ENCODE data around the gene HSD17B11.
"Not testable (repeated sequence)": the region's sequence is repeated elsewhere in the genome, so short reads cannot be mapped to it uniquely, and the experiment has no call there.

The HSD17B11 gene

DNA sequence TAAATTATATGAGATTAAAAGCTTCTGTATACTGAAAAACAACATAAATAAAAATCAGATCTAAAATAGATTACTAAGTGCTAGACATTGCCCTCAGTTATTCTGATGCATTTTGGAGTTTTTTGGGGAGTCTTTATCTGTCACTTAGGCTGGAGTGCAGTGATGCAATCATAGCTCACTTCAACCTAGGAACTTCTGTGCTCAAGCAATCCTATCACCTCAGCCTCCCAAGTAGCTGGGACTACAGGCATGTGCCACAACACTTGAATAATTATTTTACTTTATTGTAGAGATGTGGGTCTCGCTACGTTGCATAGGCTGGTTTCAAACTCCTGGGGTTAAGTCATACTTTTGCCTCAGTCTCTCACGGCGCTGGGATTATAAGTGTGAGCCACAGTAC is 31.7 kb downstream of the HSD17B11 start:
- DNase-seq (ENCODE audit: low read depth), result no peak
- H3K4me3 ChIP-seq (ENCODE audit: low read depth, low read length), result no peak overlapping the region
- TF ChIP-seq MYC (IDR thresholded peaks at IDR 0.05; ENCODE audit: low read depth, low read length), result no peak
- TF ChIP-seq, protein P1, sequence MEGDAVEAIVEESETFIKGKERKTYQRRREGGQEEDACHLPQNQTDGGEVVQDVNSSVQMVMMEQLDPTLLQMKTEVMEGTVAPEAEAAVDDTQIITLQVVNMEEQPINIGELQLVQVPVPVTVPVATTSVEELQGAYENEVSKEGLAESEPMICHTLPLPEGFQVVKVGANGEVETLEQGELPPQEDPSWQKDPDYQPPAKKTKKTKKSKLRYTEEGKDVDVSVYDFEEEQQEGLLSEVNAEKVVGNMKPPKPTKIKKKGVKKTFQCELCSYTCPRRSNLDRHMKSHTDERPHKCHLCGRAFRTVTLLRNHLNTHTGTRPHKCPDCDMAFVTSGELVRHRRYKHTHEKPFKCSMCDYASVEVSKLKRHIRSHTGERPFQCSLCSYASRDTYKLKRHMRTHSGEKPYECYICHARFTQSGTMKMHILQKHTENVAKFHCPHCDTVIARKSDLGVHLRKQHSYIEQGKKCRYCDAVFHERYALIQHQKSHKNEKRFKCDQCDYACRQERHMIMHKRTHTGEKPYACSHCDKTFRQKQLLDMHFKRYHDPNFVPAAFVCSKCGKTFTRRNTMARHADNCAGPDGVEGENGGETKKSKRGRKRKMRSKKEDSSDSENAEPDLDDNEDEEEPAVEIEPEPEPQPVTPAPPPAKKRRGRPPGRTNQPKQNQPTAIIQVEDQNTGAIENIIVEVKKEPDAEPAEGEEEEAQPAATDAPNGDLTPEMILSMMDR (IDR thresholded peaks at IDR 0.05; ENCODE audit: low read depth, low read length), result no peak
- no peak for TF ChIP-seq POLR2A (IDR thresholded peaks at IDR 0.05; ENCODE audit: extremely low read depth, insufficient read length)
- TF ChIP-seq, protein P2, sequence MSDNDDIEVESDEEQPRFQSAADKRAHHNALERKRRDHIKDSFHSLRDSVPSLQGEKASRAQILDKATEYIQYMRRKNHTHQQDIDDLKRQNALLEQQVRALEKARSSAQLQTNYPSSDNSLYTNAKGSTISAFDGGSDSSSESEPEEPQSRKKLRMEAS (IDR thresholded peaks at IDR 0.05; ENCODE audit: low read depth, low read length), result no peak

DNA sequence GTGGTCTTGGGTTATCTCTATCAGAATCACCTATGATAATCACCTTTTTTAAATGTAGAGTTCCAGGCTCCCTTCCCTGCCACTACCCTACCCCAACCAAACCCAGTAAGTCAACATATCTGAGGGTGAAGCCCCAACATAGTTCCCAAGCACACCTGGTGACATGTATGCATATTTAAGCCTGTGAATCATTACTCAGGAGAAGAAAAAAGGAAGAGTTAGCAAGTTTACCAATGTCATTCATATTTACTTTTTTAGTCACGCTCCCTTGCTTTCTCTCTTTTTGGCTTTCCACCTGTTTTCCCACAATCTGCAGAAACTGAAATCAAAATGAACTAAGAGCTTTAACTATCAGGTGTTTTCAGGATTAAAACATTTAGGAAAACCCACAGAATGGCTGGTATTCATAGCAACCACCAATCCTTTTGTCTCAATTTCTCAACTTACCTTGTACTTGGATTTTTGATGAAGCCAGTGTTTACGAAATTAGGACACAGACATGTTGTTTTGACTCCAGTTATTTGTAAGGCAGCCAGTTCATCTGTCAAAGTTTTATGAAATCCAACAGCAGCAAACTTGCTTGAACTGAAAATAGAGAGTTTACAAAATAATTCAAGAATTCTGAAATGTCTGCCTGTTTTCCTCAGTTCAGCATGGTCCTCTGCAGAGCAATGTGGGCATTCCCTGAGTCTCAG is 34.0 kb downstream of the HSD17B11 start:
- no peak for DNase-seq (ENCODE audit: low read depth)
- TF ChIP-seq, protein P1 (IDR thresholded peaks at IDR 0.05; ENCODE audit: low read depth, low read length), result no peak
- TF ChIP-seq MYC (IDR thresholded peaks at IDR 0.05; ENCODE audit: low read depth, low read length), result no peak
- no peak overlapping the region for H3K4me3 ChIP-seq (ENCODE audit: low read depth, low read length)

DNA sequence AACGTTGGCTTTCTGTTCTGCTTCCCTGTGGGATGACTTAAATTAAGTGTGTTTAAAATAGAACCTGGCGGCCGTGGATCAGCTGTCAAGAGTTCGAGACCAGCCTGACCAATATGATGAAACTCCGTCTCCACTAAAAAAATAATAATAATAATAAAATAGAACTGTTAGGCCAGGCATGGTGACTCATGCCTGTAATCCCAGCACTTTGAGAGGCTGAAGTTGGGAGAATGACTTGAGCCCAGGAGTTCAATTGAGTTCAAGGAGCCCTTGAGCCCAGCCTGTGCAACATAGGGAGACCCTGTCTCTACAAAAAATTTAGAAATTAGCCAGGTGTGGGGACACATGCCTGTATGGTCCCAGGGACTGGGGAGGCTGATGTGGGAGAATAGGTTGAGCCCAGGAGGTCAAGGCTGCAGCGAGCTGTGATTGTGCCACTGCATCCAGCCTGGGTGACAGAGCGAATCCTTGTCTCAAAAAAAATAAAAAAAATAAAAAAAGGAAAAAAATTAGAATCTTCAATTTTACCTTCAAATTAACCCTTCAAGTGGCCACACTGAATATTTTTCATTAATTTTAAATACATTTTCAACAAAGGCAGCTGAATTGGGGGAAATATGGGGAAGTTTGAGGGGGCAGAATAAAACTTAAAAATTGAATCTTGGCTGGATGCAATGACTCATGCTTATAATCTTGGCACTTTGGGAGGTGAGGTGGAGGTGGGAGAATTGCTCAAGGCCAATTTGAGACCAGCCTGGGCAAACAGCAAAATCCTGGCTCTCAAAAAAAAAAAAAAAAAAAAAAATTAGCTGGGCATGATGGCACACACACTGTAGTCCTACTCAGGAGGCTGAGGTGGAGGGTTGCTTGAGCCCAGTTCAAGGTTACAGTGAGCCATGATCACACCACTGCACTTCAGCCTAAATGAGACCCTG is 36.6 kb downstream of the HSD17B11 start:
- TF ChIP-seq MYC (IDR thresholded peaks at IDR 0.05; ENCODE audit: low read depth, low read length) (no peak), POLR2A (IDR thresholded peaks at IDR 0.05; ENCODE audit: extremely low read depth, insufficient read length) (no peak)
- TF ChIP-seq, protein P2 (IDR thresholded peaks at IDR 0.05; ENCODE audit: low read depth, low read length), result no peak
- TF ChIP-seq, protein P1 (IDR thresholded peaks at IDR 0.05; ENCODE audit: low read depth, low read length), result no peak
- no peak for DNase-seq (ENCODE audit: low read depth)
- no peak overlapping the region for H3K4me3 ChIP-seq (ENCODE audit: low read depth, low read length)

DNA sequence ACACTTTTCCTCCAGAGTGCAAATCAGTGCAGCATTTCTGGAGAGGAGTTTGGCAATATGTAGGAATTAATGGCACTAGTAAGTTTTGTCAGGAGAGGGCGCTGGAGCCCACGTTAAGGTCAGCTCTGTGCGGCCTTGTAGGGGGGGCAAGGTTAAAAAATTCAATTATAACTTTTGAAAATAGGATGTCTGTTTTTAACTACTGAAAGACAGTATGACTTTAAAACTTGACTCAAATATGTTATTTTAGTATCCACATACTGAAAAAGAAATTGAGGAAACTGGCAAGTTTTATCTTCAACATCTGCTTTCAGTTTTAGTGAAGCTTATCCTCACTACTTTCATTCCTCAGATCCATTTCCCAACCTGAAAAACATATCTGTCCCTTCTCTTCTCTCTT is 37.4 kb downstream of the HSD17B11 start:
- TF ChIP-seq, protein P2 (IDR thresholded peaks at IDR 0.05; ENCODE audit: low read depth, low read length), result no peak
- TF ChIP-seq POLR2A (IDR thresholded peaks at IDR 0.05; ENCODE audit: extremely low read depth, insufficient read length), result no peak
- TF ChIP-seq MYC (IDR thresholded peaks at IDR 0.05; ENCODE audit: low read depth, low read length), result no peak
- H3K4me3 ChIP-seq (ENCODE audit: low read depth, low read length), result no peak overlapping the region
- DNase-seq (ENCODE audit: low read depth), result peak; percentile 22

DNA sequence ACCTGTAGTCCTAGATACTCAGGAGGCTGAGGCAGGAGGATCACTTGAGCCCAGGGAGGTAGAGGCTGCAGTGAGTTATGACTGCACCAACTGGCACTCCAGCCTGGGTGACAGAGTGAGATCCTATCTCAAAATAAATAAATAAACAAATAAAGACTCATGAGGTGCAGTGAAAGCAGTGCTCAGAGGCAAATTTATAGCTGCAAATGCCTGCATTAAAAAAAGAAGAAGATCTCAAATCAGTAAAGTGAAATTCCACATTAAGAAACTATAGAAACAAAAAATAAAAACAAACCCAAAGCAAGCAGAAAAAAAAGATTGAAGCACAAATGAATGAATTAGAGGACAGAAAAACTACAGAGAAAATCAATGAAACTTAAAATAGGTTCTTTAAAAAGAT is 45.8 kb downstream of the HSD17B11 start:
- TF ChIP-seq, protein P2 (IDR thresholded peaks at IDR 0.05; ENCODE audit: low read depth, low read length), result no peak
- TF ChIP-seq POLR2A (IDR thresholded peaks at IDR 0.05; ENCODE audit: extremely low read depth, insufficient read length) (no peak), MYC (IDR thresholded peaks at IDR 0.05; ENCODE audit: low read depth, low read length) (no peak)
- TF ChIP-seq, protein P1 (IDR thresholded peaks at IDR 0.05; ENCODE audit: low read depth, low read length), result no peak
- DNase-seq (ENCODE audit: low read depth), result no peak
- H3K4me3 ChIP-seq (ENCODE audit: low read depth, low read length), result no peak overlapping the region

DNA sequence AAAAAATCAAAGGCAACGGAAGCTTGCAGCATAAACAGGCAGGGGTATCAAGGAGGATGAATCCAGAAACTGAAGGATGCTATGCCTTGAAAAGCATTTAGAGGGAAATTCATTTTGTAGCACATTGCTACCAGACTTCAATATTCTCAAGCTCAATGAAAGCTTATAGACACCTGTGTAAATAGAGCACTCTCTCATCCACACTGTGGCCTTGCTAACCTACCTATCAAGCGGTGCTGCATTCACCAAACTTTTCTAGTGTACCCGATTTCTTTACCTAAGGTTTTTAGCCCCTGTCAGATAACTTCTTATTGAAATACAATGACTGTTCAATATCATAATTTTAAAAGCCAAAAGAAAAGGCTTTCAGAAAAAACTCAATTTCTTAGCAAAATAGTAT is 48.1 kb downstream of the HSD17B11 start:
- TF ChIP-seq, protein P1 (IDR thresholded peaks at IDR 0.05; ENCODE audit: low read depth, low read length), result no peak
- TF ChIP-seq POLR2A (IDR thresholded peaks at IDR 0.05; ENCODE audit: extremely low read depth, insufficient read length) (no peak), MYC (IDR thresholded peaks at IDR 0.05; ENCODE audit: low read depth, low read length) (no peak)
- TF ChIP-seq, protein P2 (IDR thresholded peaks at IDR 0.05; ENCODE audit: low read depth, low read length), result no peak
- H3K4me3 ChIP-seq (ENCODE audit: low read depth, low read length), result no peak overlapping the region
- DNase-seq (ENCODE audit: low read depth), result no peak

DNA sequence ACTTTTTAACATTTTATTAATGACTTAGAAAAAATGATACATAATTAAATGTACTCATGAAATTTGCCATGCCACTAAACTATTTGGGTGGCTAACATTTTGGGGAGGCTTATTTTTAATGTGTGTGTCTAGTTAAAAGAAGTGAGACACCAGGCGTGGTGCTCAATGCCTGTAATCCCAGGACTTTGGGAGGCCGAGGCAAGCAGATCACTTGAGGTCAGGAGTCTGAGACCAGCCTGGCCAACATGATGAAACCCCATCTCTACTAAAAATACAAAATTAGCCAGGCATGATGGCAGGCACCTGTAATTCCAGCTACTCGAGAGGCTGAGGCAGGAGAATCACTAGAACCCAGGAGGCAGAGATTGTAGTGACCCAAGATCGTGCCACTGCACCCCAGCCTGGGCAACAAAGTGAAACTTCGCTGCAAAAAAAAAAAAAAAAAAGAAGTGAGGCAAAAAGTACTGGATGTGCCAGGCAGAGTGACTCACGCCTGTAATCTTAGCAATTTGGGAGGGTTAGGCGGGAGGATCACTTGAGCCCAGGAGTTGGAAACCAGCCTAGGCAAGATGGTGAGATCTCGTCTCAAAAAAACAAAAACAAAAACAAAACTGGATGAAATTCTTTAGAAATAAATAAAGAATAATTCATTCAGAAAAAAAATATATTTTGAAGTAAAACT is 48.9 kb downstream of the HSD17B11 start:
- DNase-seq (ENCODE audit: low read depth), result not testable (repeated sequence)

More for the DNA sequence above, 48.9 kb downstream of the HSD17B11 start:
- not testable (repeated sequence) for H3K4me3 ChIP-seq (ENCODE audit: low read depth, low read length)
